ENCODE measurements around the gene ELANE. TPM values are rescaled to one million over a fixed set of nuclear protein-coding genes. Genes with fewer than 3 reads are reported as not detected.

ELANE gene
- total and polyA plus RNA-seq, 7 donors = 0.39 to 0.95 (median 0.55) TPM; not detected in 2

GRCh38 chr19:884420-885211 is 32.5 kb downstream of the ELANE start:
- H3K4me1 ChIP-seq = no peaks in the 10 kb centered on the region
- no peaks in the 10 kb centered on the region for H3K9me3 ChIP-seq
- H3K27me3 ChIP-seq (ENCODE audit: insufficient read depth in 3 of 3, low read length in 2 of 3) = no peaks in the 10 kb centered on the region
- ATAC-seq = no peak
- WGBS, 3 donors = 90 to 92% (median 91%) methylated on average over 42 to 51 of the region's 51 CpGs
- no peak for TF ChIP-seq CTCF (IDR thresholded peaks at IDR 0.05)
- H3K27ac ChIP-seq = no peak overlapping the region
- DNase-seq = peak in 1 of 2 donors; percentile 46
- intact Hi-C loops (cut with DNase I) = no loop called here
- H3K36me3 ChIP-seq (ENCODE audit: insufficient read depth in 1 of 2, low read depth in 1 of 2) = peaks cover 4 to 91% of the 10 kb centered on the region in 2 donors
- no peak overlapping the region for H3K4me3 ChIP-seq

DNA sequence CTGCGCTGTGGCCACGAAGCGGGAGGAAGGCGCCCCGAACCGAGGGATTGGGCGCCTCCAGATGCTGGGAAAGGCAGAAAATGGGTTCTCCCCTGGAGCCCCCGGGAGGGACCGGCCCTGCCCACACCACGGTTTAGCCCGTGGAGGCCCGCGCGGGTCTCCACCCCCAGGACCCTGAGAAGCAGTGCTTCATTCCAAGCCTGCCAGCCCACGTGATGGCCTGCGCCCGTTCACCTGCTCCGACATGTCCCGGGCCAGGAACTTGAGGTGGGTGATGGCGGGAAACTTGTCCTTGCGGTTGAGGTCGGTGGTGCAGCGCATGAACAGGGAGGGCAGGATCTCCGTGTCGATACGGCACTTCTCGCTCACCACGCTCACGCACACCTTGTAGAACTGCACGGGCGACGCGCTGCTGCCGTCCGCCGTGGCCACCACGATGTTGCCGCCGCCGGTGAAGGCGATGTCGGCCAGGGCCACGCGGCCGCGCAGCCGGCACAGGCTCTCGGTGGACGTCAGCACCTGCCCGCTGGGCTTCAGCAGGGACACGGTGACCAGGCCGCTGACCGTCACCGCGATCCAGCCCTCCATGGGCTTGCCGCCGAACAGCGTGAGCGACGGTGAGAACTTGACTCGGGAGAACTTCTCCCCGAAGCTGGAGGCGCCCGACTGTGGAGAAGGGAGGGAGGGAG is 33.6 kb downstream of the ELANE start:
- DNase-seq (peak in 1 of 2 donors; percentile 43), ATAC-seq (no peak)
- peaks cover 9 to 92% of the 10 kb centered on the region in 2 donors for H3K36me3 ChIP-seq (ENCODE audit: insufficient read depth in 1 of 2, low read depth in 1 of 2)
- 95% methylated on average over 58 to 64 of the region's 64 CpGs for WGBS, 3 donors
- intact Hi-C loops (cut with DNase I) = no loop called here
- no peaks in the 10 kb centered on the region for H3K4me1 ChIP-seq
- H3K9me3 ChIP-seq = no peaks in the 10 kb centered on the region
- H3K27ac ChIP-seq = no peak overlapping the region
- H3K4me3 ChIP-seq = no peak overlapping the region
- no peaks in the 10 kb centered on the region for H3K27me3 ChIP-seq (ENCODE audit: insufficient read depth in 3 of 3, low read length in 2 of 3)
- no peak for TF ChIP-seq CTCF (IDR thresholded peaks at IDR 0.05)

- Histone ChIP-seq H3K27ac (no peak overlapping the region), H3K27me3 (ENCODE audit: insufficient read depth in 3 of 3, low read length in 2 of 3) (no peaks in the 10 kb centered on the region), H3K36me3 (ENCODE audit: insufficient read depth in 1 of 2, low read depth in 1 of 2) (peaks cover 9 to 82% of the 10 kb centered on the region in 2 donors), H3K4me1 (no peaks in the 10 kb centered on the region), H3K9me3 (no peaks in the 10 kb centered on the region), H3K4me3 (no peak overlapping the region)
- WGBS, 3 donors = 83 to 85% (median 84%) methylated on average over 16 of the region's 16 CpGs
- ATAC-seq (no peak), DNase-seq (no peak)
- intact Hi-C loops (cut with DNase I) = no loop called here
- no peak for TF ChIP-seq CTCF (IDR thresholded peaks at IDR 0.05)
These were observed 35.0 kb downstream of the ELANE start for GRCh38 chr19:887072-887471.

DNA sequence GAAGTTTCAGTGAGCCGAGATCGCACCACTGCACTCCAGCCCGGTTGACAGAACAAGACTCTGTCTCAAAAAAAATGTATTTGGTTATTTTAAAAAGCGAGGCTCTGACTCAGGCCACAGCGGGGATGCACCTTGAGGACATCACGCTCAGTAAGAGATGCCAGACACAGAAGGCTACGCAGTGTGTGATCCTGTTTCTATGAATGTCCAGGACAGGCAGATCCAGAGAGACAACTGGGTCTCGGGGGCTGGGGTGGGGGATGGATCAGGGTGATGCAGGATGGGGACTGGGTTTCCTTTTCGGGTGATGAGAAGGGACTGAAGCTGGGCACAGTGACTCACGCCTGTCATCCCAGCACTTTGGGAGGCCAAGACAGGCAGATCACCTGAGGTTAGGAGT is 35.5 kb downstream of the ELANE start:
- DNase-seq = no peak
- H3K27ac ChIP-seq = no peak overlapping the region
- intact Hi-C loops (cut with DNase I) = no loop called here
- H3K27me3 ChIP-seq (ENCODE audit: insufficient read depth in 3 of 3, low read length in 2 of 3) = no peaks in the 10 kb centered on the region
- no peak overlapping the region for H3K4me3 ChIP-seq
- no peak for ATAC-seq
- TF ChIP-seq CTCF (IDR thresholded peaks at IDR 0.05) = no peak
- H3K4me1 ChIP-seq = no peaks in the 10 kb centered on the region
- H3K9me3 ChIP-seq = no peaks in the 10 kb centered on the region
- peaks cover 9 to 77% of the 10 kb centered on the region in 2 donors for H3K36me3 ChIP-seq (ENCODE audit: insufficient read depth in 1 of 2, low read depth in 1 of 2)
- WGBS, 3 donors = 93 to 95% (median 95%) methylated on average over 10 of the region's 10 CpGs

Measured in psoas muscle (tissue), 8 donors.